ENCODE measurements around the gene JAKMIP1. TPM values are rescaled to one million over a fixed set of nuclear protein-coding genes. Genes with fewer than 3 reads are reported as not detected.

Gene JAKMIP1
- total RNA-seq, 4 donors from 2014 or later = 0.26 to 0.48 TPM; not detected in 2

- Histone ChIP-seq H3K4me1 (no peaks in the 10 kb centered on the region), H3K4me3 (no peak overlapping the region), H3K36me3 (no peaks in the 10 kb centered on the region), H3K27ac (no peak overlapping the region), H3K27me3 (no peaks in the 10 kb centered on the region), H3K9me3 (no peaks in the 10 kb centered on the region)
- intact Hi-C loops (cut with DNase I; ENCODE audit: low total_unique reads) = no loop called here
- DNase-seq = no peak
- no peak for TF ChIP-seq POLR2A (IDR thresholded peaks at IDR 0.05)
- TF ChIP-seq CTCF (IDR thresholded peaks at IDR 0.05) = no peak
Observed at GRCh38 chr4:5976921-5977320, 223.4 kb downstream of the JAKMIP1 start.

DNA sequence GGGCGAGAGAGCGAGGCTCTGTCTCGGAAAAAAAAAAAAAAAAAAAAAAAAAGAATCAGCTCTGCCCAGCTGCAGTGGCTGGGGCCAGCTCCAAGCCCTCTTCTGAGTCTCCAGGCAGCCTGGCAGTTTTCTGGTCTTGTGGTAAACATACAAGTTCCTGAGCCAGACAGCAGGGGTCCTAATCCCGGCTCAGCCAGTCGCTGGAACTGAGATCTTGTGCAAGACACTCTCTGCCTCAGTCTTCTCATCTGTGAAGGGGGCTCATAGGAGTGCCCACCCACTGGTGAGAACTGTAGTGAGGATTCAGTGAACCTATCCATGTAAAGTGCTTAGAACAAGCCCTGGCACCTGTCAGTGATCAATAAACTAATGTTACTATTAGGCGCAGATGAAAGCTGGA is 223.9 kb downstream of the JAKMIP1 start:
- intact Hi-C loops (cut with DNase I; ENCODE audit: low total_unique reads) = no loop called here
- no peaks in the 10 kb centered on the region for H3K27me3 ChIP-seq
- TF ChIP-seq CTCF (IDR thresholded peaks at IDR 0.05) (no peak), POLR2A (IDR thresholded peaks at IDR 0.05) (no peak)
- H3K9me3 ChIP-seq = no peaks in the 10 kb centered on the region
- H3K4me3 ChIP-seq = no peak overlapping the region
- H3K4me1 ChIP-seq = no peaks in the 10 kb centered on the region
- no peak for DNase-seq
- H3K36me3 ChIP-seq = no peaks in the 10 kb centered on the region
- H3K27ac ChIP-seq = no peak overlapping the region

Other genes with a start within 250 kb of the JAKMIP1 start
- under 1 TPM in 2 of 4 donors, not detected in 2; under 0.01 to 0.07 TPM for gene C4orf50, start 182.1 kb downstream of the JAKMIP1 start, total RNA-seq
- 100 to 1,000 TPM in 1 of 4 donors, 10 to 100 TPM in 3; 27.5 to 118 (median 51.9) TPM for gene WFS1, start 69.3 kb upstream of the JAKMIP1 start, total RNA-seq